Bronchial epithelial cell (primary cell): Measurements from ENCODE around the gene BIRC6. TPM values are rescaled to one million over a fixed set of nuclear protein-coding genes. Genes with fewer than 3 reads are reported as not detected.

ENCODE experiments used
- DNase-seq: peaks from one replicate; pipeline ENCODE4 v3.0.0-alpha.2; 2010; ENCODE audit warnings: low read depth
- FAIRE-seq: peaks from 2 replicates; lab custom pipeline; 2011; peaks lifted over from hg19 to GRCh38; lab: Jason Lieb, UNC
- H3K27me3 ChIP-seq: 2 replicates; pipeline ENCODE4 v1.5.1; 2011; ENCODE audit warnings: low read length; ENCODE audit not compliant: control insufficient read depth, insufficient read depth
- H3K36me3 ChIP-seq: 2 replicates; pipeline ENCODE4 v1.5.1; 2011; ENCODE audit warnings: low read length; ENCODE audit not compliant: control insufficient read depth, insufficient read depth
- H3K4me3 ChIP-seq: 2 replicates; pipeline ENCODE4 v1.5.1; 2011; ENCODE audit warnings: mild to moderate bottlenecking, low read depth, low read length, control low read depth
- CTCF ChIP-seq: IDR thresholded peaks from 2 replicates; pipeline ENCODE4 v1.5.1; 2011; ENCODE audit warnings: mild to moderate bottlenecking, moderate library complexity, low read length, control low read depth, inconsistent platforms; ENCODE audit not compliant: insufficient read depth, severe bottlenecking
- total RNA-seq: library from RNA; depleted of rRNA; stranded (reverse); fragments of >200 nt; gene quantifications from 2 replicates; pipeline ENCODE4 v1.2.1, GENCODE V29; 2014

Gene BIRC6
- total RNA-seq, 1 donor from 2014 or later, result 119 TPM

- Histone ChIP-seq H3K4me3 (no peak overlapping the region), H3K27me3 (no peaks in the 10 kb centered on the region), H3K36me3 (peaks cover 7% of the 10 kb centered on the region)
- DNase-seq (no peak), FAIRE-seq (no peak)
- no peak for TF ChIP-seq CTCF
Observed at GRCh38 chr2:32383858-32384257, 27.0 kb downstream of the BIRC6 start.

- H3K36me3 ChIP-seq, result peaks cover 7% of the 10 kb centered on the region
- FAIRE-seq (no peak), DNase-seq (no peak)
- no peaks in the 10 kb centered on the region for H3K27me3 ChIP-seq
- no peak overlapping the region for H3K4me3 ChIP-seq
- TF ChIP-seq CTCF, result no peak
Observed at GRCh38 chr2:32384529-32384928, 27.7 kb downstream of the BIRC6 start.

GRCh38 chr2:32386739-32387138 is 29.9 kb downstream of the BIRC6 start:
- no peak for TF ChIP-seq CTCF
- no peak for FAIRE-seq
- no peak overlapping the region for H3K4me3 ChIP-seq
- no peak for DNase-seq
- H3K27me3 ChIP-seq, result no peaks in the 10 kb centered on the region
- H3K36me3 ChIP-seq, result peaks cover 7% of the 10 kb centered on the region

- H3K4me3 ChIP-seq, result no peak overlapping the region
- FAIRE-seq, result no peak
- no peak for TF ChIP-seq CTCF
- H3K27me3 ChIP-seq, result no peaks in the 10 kb centered on the region
- DNase-seq, result no peak
- H3K36me3 ChIP-seq, result peaks cover 5% of the 10 kb centered on the region
Observed at GRCh38 chr2:32399221-32399620, 42.4 kb downstream of the BIRC6 start.

- Histone ChIP-seq H3K36me3 (peaks cover 3% of the 10 kb centered on the region), H3K27me3 (no peaks in the 10 kb centered on the region), H3K4me3 (no peak overlapping the region)
- DNase-seq (no peak), FAIRE-seq (no peak)
- no peak for TF ChIP-seq CTCF
Observed at GRCh38 chr2:32402091-32402490, 45.3 kb downstream of the BIRC6 start.

- TF ChIP-seq CTCF, result no peak
- peaks cover 3% of the 10 kb centered on the region for H3K36me3 ChIP-seq
- no peaks in the 10 kb centered on the region for H3K27me3 ChIP-seq
- DNase-seq (no peak), FAIRE-seq (no peak)
- no peak overlapping the region for H3K4me3 ChIP-seq
Observed at GRCh38 chr2:32403782-32404181, 47.0 kb downstream of the BIRC6 start.
